ENCODE results near the gene GAL. TPM values are rescaled to one million over a fixed set of nuclear protein-coding genes. Genes with fewer than 3 reads are reported as not detected.
A peak's percentile ranks its signal among the peaks of the same experiment; 100 is the strongest.

Gene GAL
- total and polyA plus RNA-seq, 2 of the 8 experiments (the other 6 are each of a cell fraction or from before 2014, with no cell fraction given), result 81.8 to 233 TPM

DNA sequence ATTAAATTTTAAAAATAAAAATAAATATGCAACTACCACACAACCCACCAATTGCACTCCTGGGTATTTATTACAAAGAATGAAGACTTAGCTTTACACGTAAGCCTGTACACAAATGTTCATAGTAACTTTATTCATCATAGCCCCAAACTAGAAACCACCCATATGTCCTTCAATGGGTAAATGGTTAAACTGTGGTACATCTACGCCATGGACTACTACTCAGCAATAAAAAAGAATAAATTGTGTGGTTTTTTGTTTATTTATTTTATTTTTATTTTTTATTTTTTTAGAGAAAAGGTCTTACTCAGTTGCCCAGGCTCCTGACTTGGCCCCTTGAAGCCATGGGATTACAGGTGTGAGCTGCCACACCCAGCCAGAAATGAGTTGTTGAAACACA lies 14.6 kb downstream of the GAL start:
- H3K36me3 ChIP-seq (ENCODE audit: control insufficient read depth in 2 of 4, insufficient read depth in 4 of 4, low read length in 3 of 4), result no peaks in the 10 kb centered on the region
- H4K5ac ChIP-seq (ENCODE audit: insufficient read length, low read depth, low read length), result no peak overlapping the region
- WGBS, 2 experiments (ENCODE audit: extremely low coverage in 1 of 2, insufficient coverage in 1 of 2, insufficient read length in 1 of 2, insufficient replicate concordance in 2 of 2, low coverage in 1 of 2, low lambda C conversion rate in 2 of 2, missing lambda C conversion rate in 1 of 2), result 98% methylated on average over 2 of the region's 2 CpGs; no CpG with 5 or more reads in 1 of the 2 experiments
- CTCF ChIA-PET (ENCODE audit: partially characterized antibody), result no interaction called here
- H3K79me1 ChIP-seq (ENCODE audit: low read depth, low read length), result no peaks in the 10 kb centered on the region
- no peak overlapping the region for H2BK120ac ChIP-seq (replicated peaks; ENCODE audit: low read depth, low read length)
- H3K9me3 ChIP-seq (ENCODE audit: insufficient read depth in 2 of 2, low read depth in 1 of 2, low read length in 1 of 2), result peaks cover 2% of the 10 kb centered on the region in 2 experiments; a peak in 1 of 4 replicates
- no peak overlapping the region for H2BK20ac ChIP-seq (ENCODE audit: low read length)
- DNase-seq (ENCODE audit: low read depth in 1 of 2, low spot score in 2 of 2) (no peak), FAIRE-seq (no peak)
- no peak overlapping the region for H3K14ac ChIP-seq (ENCODE audit: insufficient read length)
- no peak overlapping the region for H3K4me2 ChIP-seq (ENCODE audit: insufficient read depth in 1 of 2, low read depth in 2 of 2, low read length in 2 of 2)
- H2BK15ac ChIP-seq (ENCODE audit: low read length), result no peak overlapping the region
- no peak overlapping the region for H3K9ac ChIP-seq (replicated peaks in 1 of 4; ENCODE audit: extremely low read depth in 1 of 4, low read depth in 3 of 4, low read length in 3 of 4)
- H3K27me3 ChIP-seq (replicated peaks in 1 of 4; ENCODE audit: control insufficient read depth in 3 of 4, extremely low read depth in 1 of 4, insufficient read depth in 3 of 4, low read length in 3 of 4), result no peaks in the 10 kb centered on the region
- H3K23me2 ChIP-seq (ENCODE audit: low read depth, low read length), result 0 out of 2 replicates have a peak, but pooled peaks cover 1% of the 10 kb centered on the region
- TF ChIP-seq SP4 (IDR thresholded peaks at IDR 0.05; ENCODE audit: low read length) (no peak), TCF12 (IDR thresholded peaks at IDR 0.05; ENCODE audit: low read depth, low read length) (no peak), POLR2AphosphoS5 (IDR thresholded peaks at IDR 0.05; ENCODE audit: low read depth, low read length) (no peak), RNF2 (IDR thresholded peaks at IDR 0.05; ENCODE audit: borderline replicate concordance, low read depth, low read length, missing control alignments, poor library complexity, severe bottlenecking) (no peak), HDAC2 (IDR thresholded peaks at IDR 0.05; ENCODE audit: borderline replicate concordance in 1 of 2, low read depth in 2 of 2, low read length in 2 of 2) (peak in 1 of 2 experiments; percentile 50; a peak in 1 of 4 replicates), ASH2L (IDR thresholded peaks at IDR 0.05; ENCODE audit: low read length) (no peak), POU5F1 (IDR thresholded peaks at IDR 0.05; ENCODE audit: low read depth, low read length) (no peak), EZH2 (IDR thresholded peaks at IDR 0.05; ENCODE audit: low read depth, low read length, severe bottlenecking) (no peak), TAF7 (optimal IDR thresholded peaks at IDR 0.05; ENCODE audit: borderline replicate concordance, low read depth, low read length) (no peak), KDM1A (IDR thresholded peaks at IDR 0.05; ENCODE audit: borderline replicate concordance, low read length) (peak; percentile 22; the same call in 1 of the 2 replicates), TAF1 (IDR thresholded peaks at IDR 0.05; ENCODE audit: low read depth, low read length) (no peak)
- TF ChIP-seq, protein P1, sequence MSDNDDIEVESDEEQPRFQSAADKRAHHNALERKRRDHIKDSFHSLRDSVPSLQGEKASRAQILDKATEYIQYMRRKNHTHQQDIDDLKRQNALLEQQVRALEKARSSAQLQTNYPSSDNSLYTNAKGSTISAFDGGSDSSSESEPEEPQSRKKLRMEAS (IDR thresholded peaks at IDR 0.05), result no peak
- H3K4me3 ChIP-seq (ENCODE audit: extremely low read depth in 1 of 4, insufficient read depth in 2 of 4, low read depth in 3 of 4, low read length in 4 of 4), result no peak overlapping the region
- H2BK5ac ChIP-seq (ENCODE audit: low read depth, low read length), result no peak overlapping the region
- H3K27ac ChIP-seq (ENCODE audit: low read depth, low read length), result no peak overlapping the region
- no peak overlapping the region for H4K8ac ChIP-seq (ENCODE audit: extremely low read depth, insufficient read depth, low read length)
- no peak overlapping the region for H3K56ac ChIP-seq (replicated peaks; ENCODE audit: insufficient read length, low read depth, low read length)
- H3K4me1 ChIP-seq (replicated peaks in 1 of 4; ENCODE audit: control insufficient read depth in 3 of 4, insufficient read depth in 4 of 4, low read length in 3 of 4), result peaks cover 0 to 13% (median 1%) of the 10 kb centered on the region in 4 experiments; a peak in 4 of 7 replicates
- no peak overlapping the region for H2AFZ ChIP-seq (ENCODE audit: low read length)
- no peaks in the 10 kb centered on the region for H3K79me2 ChIP-seq (ENCODE audit: control insufficient read depth in 1 of 2, insufficient read depth in 2 of 2, low read length in 2 of 2)
- no peak overlapping the region for H4K91ac ChIP-seq (replicated peaks; ENCODE audit: insufficient read length, low read length)
- no peak overlapping the region for H3K18ac ChIP-seq (ENCODE audit: extremely low read depth, low read length)
- no peak overlapping the region for H2AK5ac ChIP-seq (ENCODE audit: low read depth, low read length)
- POLR2A ChIA-PET (ENCODE audit: partially characterized antibody), result no interaction called here
- H3K23ac ChIP-seq (ENCODE audit: insufficient read length), result no peak overlapping the region
- H4K20me1 ChIP-seq (replicated peaks in 1 of 2; ENCODE audit: control insufficient read depth in 1 of 2, insufficient read depth in 2 of 2, low read length in 2 of 2), result no peaks in the 10 kb centered on the region
- H3K4ac ChIP-seq (replicated peaks; ENCODE audit: insufficient read length, low read depth, low read length), result no peak overlapping the region
- H2BK12ac ChIP-seq (ENCODE audit: low read depth, low read length), result no peak overlapping the region
